ENCODE data around the gene ZNF407. TPM values are rescaled to one million over a fixed set of nuclear protein-coding genes. Genes with fewer than 3 reads are reported as not detected.

Gene ZNF407
- total RNA-seq, 1 donor from 2014 or later = 14.7 TPM

DNA sequence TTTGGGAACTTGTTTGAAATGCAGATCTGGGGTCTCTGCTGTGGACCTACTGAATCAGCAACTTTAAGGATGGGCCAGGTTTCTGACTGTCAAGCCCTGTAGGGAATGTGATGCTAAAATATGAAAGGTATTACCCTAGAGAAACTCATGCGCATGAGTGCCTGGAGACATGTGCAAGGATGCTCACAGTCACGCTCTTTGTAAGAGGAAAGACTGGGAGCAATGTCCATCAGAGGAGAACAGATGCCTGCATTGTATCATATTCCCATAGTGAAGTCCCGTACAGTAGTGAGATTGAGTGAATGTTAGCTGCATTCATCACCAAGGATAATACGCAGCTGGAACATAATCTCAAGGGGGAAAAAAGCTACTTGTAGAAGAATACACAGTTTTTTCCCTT is 14.1 kb downstream of the ZNF407 start:
- TF ChIP-seq, protein P1, sequence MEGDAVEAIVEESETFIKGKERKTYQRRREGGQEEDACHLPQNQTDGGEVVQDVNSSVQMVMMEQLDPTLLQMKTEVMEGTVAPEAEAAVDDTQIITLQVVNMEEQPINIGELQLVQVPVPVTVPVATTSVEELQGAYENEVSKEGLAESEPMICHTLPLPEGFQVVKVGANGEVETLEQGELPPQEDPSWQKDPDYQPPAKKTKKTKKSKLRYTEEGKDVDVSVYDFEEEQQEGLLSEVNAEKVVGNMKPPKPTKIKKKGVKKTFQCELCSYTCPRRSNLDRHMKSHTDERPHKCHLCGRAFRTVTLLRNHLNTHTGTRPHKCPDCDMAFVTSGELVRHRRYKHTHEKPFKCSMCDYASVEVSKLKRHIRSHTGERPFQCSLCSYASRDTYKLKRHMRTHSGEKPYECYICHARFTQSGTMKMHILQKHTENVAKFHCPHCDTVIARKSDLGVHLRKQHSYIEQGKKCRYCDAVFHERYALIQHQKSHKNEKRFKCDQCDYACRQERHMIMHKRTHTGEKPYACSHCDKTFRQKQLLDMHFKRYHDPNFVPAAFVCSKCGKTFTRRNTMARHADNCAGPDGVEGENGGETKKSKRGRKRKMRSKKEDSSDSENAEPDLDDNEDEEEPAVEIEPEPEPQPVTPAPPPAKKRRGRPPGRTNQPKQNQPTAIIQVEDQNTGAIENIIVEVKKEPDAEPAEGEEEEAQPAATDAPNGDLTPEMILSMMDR (conservative IDR thresholded peaks at IDR 0.05) = no peak
- no peak for DNase-seq (ENCODE audit: extremely low spot score, unreplicated experiment)

DNA sequence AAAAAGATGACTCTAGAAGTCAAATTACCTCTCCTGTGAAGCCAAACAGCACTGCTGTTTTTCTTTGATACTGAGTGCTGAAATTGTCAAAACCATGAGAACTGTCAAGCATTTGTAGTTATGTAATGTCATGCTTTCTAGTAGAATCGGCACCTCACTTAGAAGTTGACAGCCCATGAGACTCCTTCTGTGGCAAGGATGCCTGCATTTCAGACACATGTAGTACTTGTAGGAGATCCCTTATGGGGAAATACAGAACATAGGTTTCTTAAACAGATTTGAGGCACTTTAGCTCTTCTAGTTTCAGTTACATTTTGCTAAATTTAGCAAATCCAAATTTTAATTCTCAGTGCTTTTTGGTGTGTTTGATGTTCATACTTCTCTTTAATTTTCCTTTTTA is 15.7 kb downstream of the ZNF407 start:
- no peak for DNase-seq (ENCODE audit: extremely low spot score, unreplicated experiment)
- Mint-ChIP-seq H3K27me3 (no peaks in the 10 kb centered on the region), H3K36me3 (no peaks in the 10 kb centered on the region), H3K27ac (no peak overlapping the region), H3K4me1 (ENCODE audit: unreplicated experiment) (no peaks in the 10 kb centered on the region), H3K9me3 (no peaks in the 10 kb centered on the region), H3K4me3 (no peak overlapping the region)
- TF ChIP-seq, protein P1 (conservative IDR thresholded peaks at IDR 0.05) = no peak

More for the DNA sequence above, 14.1 kb downstream of the ZNF407 start:
- H3K27ac Mint-ChIP-seq = no peak overlapping the region
- no peaks in the 10 kb centered on the region for H3K9me3 Mint-ChIP-seq
- no peak overlapping the region for H3K4me3 Mint-ChIP-seq
- no peaks in the 10 kb centered on the region for H3K27me3 Mint-ChIP-seq
- no peaks in the 10 kb centered on the region for H3K4me1 Mint-ChIP-seq (ENCODE audit: unreplicated experiment)
- H3K36me3 Mint-ChIP-seq = no peaks in the 10 kb centered on the region

DNA sequence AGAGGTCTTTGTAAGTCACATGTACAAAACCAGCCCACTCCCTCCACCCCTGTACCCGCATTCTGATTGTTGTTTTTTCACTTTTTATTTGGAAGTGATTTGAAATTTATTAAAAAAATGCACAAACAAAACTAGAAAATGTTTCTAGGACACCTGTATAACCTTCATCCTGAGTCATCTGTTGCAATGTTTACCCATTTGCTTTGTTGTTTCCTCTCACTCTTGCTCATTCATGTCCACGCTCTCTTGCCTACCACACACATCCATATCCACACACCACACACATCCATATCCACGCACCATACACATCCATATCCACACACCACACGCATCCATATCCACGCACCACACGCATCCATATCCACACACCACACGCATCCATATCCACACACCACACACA is 18.8 kb downstream of the ZNF407 start:
- H3K27me3 Mint-ChIP-seq = no peaks in the 10 kb centered on the region
- no peak for DNase-seq (ENCODE audit: extremely low spot score, unreplicated experiment)

DNA sequence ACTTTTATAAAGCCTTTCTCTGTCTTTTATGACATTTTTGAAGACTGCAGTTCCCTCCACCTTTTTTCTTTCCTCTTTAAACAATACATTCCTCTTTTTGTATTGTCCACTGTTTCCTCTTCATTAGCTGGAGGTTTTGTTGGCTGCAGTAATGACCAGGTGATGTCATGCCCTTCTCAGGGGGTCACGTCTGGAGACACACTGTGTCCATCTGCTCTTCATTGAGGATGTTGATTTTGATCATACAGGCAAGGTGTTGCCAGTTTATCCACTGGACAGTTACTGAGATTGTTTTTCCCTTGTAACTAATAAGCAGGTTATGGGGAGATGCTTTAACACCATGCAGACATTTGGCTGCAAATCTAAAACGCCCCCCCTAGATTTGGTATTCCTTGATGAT is 19.8 kb downstream of the ZNF407 start:
- DNase-seq (ENCODE audit: extremely low spot score, unreplicated experiment) = no peak
- TF ChIP-seq, protein P1 (conservative IDR thresholded peaks at IDR 0.05) = no peak
- no peaks in the 10 kb centered on the region for H3K27me3 Mint-ChIP-seq
- H3K4me3 Mint-ChIP-seq = no peak overlapping the region
- H3K36me3 Mint-ChIP-seq = no peaks in the 10 kb centered on the region
- no peak overlapping the region for H3K27ac Mint-ChIP-seq
- H3K4me1 Mint-ChIP-seq (ENCODE audit: unreplicated experiment) = no peaks in the 10 kb centered on the region
- no peaks in the 10 kb centered on the region for H3K9me3 Mint-ChIP-seq

More for the DNA sequence above, 18.8 kb downstream of the ZNF407 start:
- Mint-ChIP-seq H3K27ac (no peak overlapping the region), H3K9me3 (no peaks in the 10 kb centered on the region), H3K4me1 (ENCODE audit: unreplicated experiment) (no peaks in the 10 kb centered on the region), H3K4me3 (no peak overlapping the region), H3K36me3 (no peaks in the 10 kb centered on the region)
- TF ChIP-seq, protein P1 (conservative IDR thresholded peaks at IDR 0.05) = no peak

DNA sequence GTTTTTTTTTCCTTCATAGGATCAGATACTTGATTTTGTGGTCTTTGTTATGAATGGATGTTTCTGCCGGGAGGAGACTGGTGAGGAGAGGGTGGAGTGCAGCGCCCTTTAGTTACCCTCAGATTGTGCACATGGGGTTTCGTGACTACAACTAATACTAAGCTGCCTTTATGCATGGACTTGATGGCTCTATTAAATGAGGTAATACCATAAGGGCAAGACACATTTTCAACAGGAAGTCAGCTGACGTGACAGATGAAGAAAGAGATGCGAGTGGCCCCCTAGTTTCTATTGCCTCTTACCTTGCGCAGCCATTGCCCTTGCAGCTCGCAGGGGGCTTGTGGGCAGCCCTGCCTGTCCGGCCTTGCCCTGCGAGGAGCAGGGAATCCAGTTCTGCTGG is 24.4 kb downstream of the ZNF407 start:
- peaks cover 8% of the 10 kb centered on the region for H3K4me1 Mint-ChIP-seq (ENCODE audit: unreplicated experiment)
- no peaks in the 10 kb centered on the region for H3K27me3 Mint-ChIP-seq
- no peak overlapping the region for H3K27ac Mint-ChIP-seq
- no peaks in the 10 kb centered on the region for H3K36me3 Mint-ChIP-seq
- H3K4me3 Mint-ChIP-seq = no peak overlapping the region
- TF ChIP-seq, protein P1 (conservative IDR thresholded peaks at IDR 0.05) = no peak
- no peaks in the 10 kb centered on the region for H3K9me3 Mint-ChIP-seq
- DNase-seq (ENCODE audit: extremely low spot score, unreplicated experiment) = no peak

Data from type B pancreatic cell (in vitro differentiated cells).